NCI-H748 treated with DMSO at 0.1 percent for 48 hours (cell line): ENCODE data around the gene LRMDA.

ENCODE experiments used
- DNase-seq: peaks from one replicate; lab custom pipeline; 2025; lab: John Stamatoyannopoulos, UW

Gene LRMDA

GRCh38 chr10:75672111-75672671, 240.8 kb downstream of the LRMDA start:
- no peak for DNase-seq

GRCh38 chr10:75672842-75673241, 241.4 kb downstream of the LRMDA start:
- DNase-seq = no peak

- no peak for DNase-seq
Observed at GRCh38 chr10:75677541-75677940, 246.1 kb downstream of the LRMDA start.

GRCh38 chr10:75678527-75678926, 247.1 kb downstream of the LRMDA start:
- no peak for DNase-seq

GRCh38 chr10:75679536-75679935, 248.1 kb downstream of the LRMDA start:
- DNase-seq = no peak

GRCh38 chr10:75681334-75681733, 249.9 kb downstream of the LRMDA start:
- no peak for DNase-seq

- no peak for DNase-seq
Observed at GRCh38 chr10:75682649-75683557, 251.5 kb downstream of the LRMDA start.

- no peak for DNase-seq
Observed at GRCh38 chr10:75685187-75685586, 253.8 kb downstream of the LRMDA start.

- DNase-seq = no peak
Observed at GRCh38 chr10:75688506-75689300, 257.3 kb downstream of the LRMDA start.

GRCh38 chr10:75693489-75693888, 262.1 kb downstream of the LRMDA start:
- no peak for DNase-seq

- DNase-seq = no peak
Observed at GRCh38 chr10:75694269-75694668, 262.8 kb downstream of the LRMDA start.

GRCh38 chr10:75694790-75695189, 263.4 kb downstream of the LRMDA start:
- DNase-seq = no peak

GRCh38 chr10:75695994-75696393, 264.6 kb downstream of the LRMDA start:
- DNase-seq = no peak

GRCh38 chr10:75696536-75696935, 265.1 kb downstream of the LRMDA start:
- DNase-seq = no peak

- no peak for DNase-seq
Observed at GRCh38 chr10:75703191-75703854, 271.9 kb downstream of the LRMDA start.

GRCh38 chr10:75705426-75705825, 274.0 kb downstream of the LRMDA start:
- no peak for DNase-seq

GRCh38 chr10:75707080-75707840, 275.8 kb downstream of the LRMDA start:
- no peak for DNase-seq

GRCh38 chr10:75708060-75708459, 276.6 kb downstream of the LRMDA start:
- DNase-seq = no peak

- no peak for DNase-seq
Observed at GRCh38 chr10:75709245-75709644, 277.8 kb downstream of the LRMDA start.

GRCh38 chr10:75709811-75710210, 278.4 kb downstream of the LRMDA start:
- DNase-seq = no peak

- DNase-seq = no peak
Observed at GRCh38 chr10:75712242-75712880, 280.9 kb downstream of the LRMDA start.
